HT1080 (cell line): ENCODE results near the gene DNAJC18. TPM values are rescaled to one million over a fixed set of nuclear protein-coding genes. Genes with fewer than 3 reads are reported as not detected.
"Not testable (repeated sequence)": the region's sequence is repeated elsewhere in the genome, so short reads cannot be mapped to it uniquely, and the experiment has no call there.

Experiments used
- DNase-seq: peaks from one replicate; pipeline ENCODE4 v3.0.0-alpha.2; 2015; ENCODE audit warnings: low read depth
- polyA plus RNA-seq, 2 experiments: library from polyadenylated mRNA; depleted of rRNA; stranded (reverse); fragments of >200 nt; gene quantifications; 2 replicates each; pipeline ENCODE4 v1.2.3, GENCODE V29; 2015
- total RNA-seq: library from RNA; depleted of rRNA; stranded (reverse); fragments of >200 nt; shearing (Covaris generic); gene quantifications from 2 replicates; pipeline ENCODE4 v1.2.3, GENCODE V29; 2014; rRNA removed

The DNAJC18 gene
- 5.1 and 11.9 TPM in 2 replicates for total RNA-seq
- polyA plus RNA-seq (2015; cell fraction: cytosol; rRNA removed) = 12.7 and 17.5 TPM in 2 replicates
- 14.0 and 16.5 TPM in 2 replicates for polyA plus RNA-seq (2015; cell fraction: nucleus; rRNA removed)

GRCh38 chr5:139439013-139439903 lies at the start of gene DNAJC18:
DNAJC18 (minus strand) TSS chr5:139439525; CDS start chr5:139439445, 80 bp downstream.
- DNase-seq = peak; percentile 87

- no peak for DNase-seq
Observed at GRCh38 chr5:139488260-139488659, 48.9 kb upstream of the DNAJC18 start.

DNA sequence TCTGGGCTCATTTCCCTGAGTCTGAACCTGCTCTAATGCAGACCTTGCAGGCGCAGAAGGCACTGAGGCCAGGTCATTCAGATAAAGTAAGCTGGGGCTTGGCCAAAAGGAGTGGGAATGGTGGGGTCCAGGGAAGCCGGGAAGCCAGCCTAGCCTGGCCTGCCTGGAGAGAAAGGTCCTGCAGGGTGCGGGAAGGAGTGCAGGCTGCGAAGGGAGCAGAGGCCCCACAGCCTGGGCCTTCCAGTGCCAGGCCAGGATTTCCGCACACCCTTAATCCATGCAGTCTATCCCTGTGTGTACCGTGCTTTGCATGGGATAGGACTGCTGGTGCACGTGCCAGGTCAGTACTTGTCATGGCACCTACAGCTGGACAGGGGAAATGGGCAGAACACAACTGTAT lies 46.9 kb upstream of the DNAJC18 start:
- DNase-seq = no peak

GRCh38 chr5:139482890-139483208 lies 43.5 kb upstream of the DNAJC18 start:
- DNase-seq = not testable (repeated sequence)

- DNase-seq = peak; percentile 99
Observed at GRCh38 chr5:139482050-139482889, 42.9 kb upstream of the DNAJC18 start, which contains the start of gene STING1. STING1 (minus strand) TSS chr5:139482758; CDS start chr5:139481704, 1,054 bp downstream.

DNA sequence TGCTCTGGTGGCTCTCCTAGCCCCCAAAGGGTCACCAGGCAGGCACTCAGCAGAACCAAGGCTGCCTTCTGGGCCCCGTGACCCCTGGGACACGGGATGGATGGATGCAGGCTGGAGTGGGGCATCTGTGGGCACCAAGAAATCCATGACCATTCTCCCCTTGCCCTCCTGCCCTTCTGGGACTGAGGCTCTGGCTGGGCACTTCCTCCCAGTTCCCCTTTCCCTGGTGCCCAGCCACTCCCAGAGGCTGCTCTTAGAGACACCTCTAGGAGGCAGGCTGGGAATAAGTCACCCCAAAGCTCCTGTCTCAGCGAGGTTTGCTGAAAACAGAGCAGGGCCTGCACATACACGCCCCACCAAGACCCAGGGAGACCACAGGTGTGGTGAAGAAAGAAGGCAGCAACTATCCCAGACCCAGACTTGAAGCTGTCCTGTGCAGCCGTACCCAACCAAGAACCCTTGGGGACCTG lies 42.3 kb upstream of the DNAJC18 start:
- DNase-seq = peak; percentile 57

- peak; percentile 52 for DNase-seq
Observed at GRCh38 chr5:139481122-139481533, 41.8 kb upstream of the DNAJC18 start.

GRCh38 chr5:139479729-139480128 lies 40.4 kb upstream of the DNAJC18 start:
- DNase-seq = not testable (repeated sequence)

DNA sequence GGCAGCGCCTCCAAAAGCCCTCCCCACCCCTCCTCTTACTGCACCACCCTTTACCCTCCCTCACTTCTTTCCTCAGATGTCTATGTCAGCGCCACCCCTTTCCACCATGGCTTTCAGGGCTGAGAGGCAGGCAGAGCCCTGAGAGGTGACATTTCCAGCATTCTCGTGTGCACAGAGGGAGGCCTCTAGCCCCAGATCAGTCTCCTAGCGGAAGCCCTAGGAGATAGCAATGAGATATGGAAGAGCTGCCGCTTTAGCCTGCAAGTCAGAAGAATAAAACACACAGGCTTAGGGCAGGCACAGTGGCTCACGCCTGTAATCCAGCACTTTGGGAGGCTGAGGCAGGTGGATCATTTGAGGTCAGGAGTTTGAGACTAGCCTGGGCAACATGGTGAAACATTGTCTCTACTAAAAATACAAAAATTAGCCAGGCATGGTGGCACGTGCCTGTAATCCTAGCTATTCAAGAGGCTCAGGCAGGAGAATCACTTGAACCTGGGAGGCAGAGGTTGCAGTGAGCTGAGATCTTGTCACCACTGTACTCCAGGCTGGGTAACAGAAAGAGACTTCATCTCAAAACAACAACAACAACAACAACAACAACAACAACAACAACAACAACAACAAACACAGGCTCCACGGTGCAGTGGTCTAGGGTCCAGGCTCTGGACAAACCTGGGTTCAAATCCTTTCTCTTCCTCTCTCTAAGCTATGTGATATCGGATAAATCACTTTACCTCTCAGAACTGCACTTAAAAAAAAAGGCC lies 39.5 kb upstream of the DNAJC18 start:
- not testable (repeated sequence) for DNase-seq

- DNase-seq = no peak
Observed at GRCh38 chr5:139475865-139476617, 36.7 kb upstream of the DNAJC18 start.

GRCh38 chr5:139474890-139475791 lies 35.8 kb upstream of the DNAJC18 start:
- peak; percentile 80 for DNase-seq

DNA sequence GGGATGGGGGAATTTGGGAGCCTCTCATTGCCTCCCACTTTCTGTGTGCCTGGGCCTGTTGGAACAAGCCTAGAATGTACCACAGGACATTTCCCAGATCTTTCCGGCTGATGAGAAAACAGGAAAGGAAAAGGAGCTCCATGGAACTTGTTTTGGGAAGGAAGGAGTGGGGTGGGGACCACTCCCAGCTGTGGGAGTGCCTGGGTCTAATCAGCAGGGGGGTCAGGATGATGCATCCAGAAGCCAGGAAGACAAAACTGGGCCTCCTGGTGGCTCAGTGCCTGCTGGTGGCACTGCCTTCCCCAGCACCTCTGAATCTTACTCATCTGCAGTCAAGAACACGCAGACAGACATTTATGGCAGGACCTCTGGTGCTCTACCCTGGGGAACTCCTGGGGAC lies 34.2 kb upstream of the DNAJC18 start:
- DNase-seq = peak; percentile 52

DNA sequence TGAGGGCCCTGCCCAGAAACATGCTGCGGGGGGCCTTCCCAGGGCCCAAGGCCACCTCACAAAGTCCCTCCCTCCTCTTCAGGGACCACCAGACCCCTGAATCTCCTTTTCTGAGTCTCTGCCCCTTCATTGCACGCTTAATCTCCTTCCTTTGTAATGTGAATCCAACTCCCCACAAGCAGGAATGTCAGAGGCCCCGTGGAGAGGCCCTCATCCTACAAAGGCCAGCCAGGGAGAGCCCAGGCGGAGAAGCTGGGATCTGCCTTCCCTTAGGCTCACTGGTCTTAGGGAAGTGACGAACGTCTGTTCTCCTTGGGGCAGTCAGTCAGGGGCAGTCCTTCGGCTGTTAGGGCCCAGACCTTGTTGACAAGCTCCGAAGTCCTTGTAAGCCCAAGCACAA lies 33.8 kb upstream of the DNAJC18 start:
- DNase-seq = no peak

- DNase-seq = no peak
Observed at GRCh38 chr5:139472386-139473030, 33.2 kb upstream of the DNAJC18 start.

DNA sequence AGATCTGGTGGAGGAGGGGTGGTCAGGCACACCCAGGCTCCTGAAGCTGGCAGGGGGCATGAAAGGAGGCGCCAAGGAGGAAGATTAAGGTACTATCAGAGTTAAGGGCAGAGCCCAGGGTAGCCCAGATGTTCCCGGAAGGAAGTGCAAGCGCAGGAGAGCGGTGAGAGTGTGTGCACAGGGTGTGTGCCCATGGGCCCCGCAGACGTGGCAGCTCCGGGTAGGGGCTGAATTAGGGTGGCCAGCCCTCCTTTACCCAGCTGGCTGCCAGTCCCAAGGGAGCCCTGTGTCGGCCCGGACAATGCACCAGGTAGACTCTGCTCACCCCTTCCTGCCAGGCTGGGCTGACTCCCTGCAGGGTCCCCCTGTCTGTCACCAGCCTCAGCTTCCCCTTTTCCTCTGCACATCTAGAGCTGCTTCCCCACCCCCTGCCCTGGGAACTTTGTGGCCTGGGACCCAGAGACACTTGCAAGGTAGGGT lies 31.5 kb upstream of the DNAJC18 start, which contains the start of gene SMIM33:
SMIM33 (plus strand) TSS at position 184 of the 480 bp plus-strand sequence; CDS start at position 302, 118 bp downstream.
- DNase-seq = no peak

GRCh38 chr5:139468421-139468931 lies 29.2 kb upstream of the DNAJC18 start:
- DNase-seq = no peak

GRCh38 chr5:139462586-139463276 lies 23.4 kb upstream of the DNAJC18 start, which contains the start of gene ECSCR:
ECSCR (minus strand) TSS chr5:139462743; CDS start chr5:139462670, 73 bp downstream.
- peak; percentile 48 for DNase-seq
